SK-N-SH (cell line): ENCODE data around the gene RBM19.

Source experiments
- EZH2phosphoT487 ChIP-seq: fragments of 200-600 bp; sonication (generic); IDR thresholded peaks from 2 replicates; pipeline ENCODE4 v1.6.1; 2017; ENCODE audit warnings: low read depth, mixed run types, mild to moderate bottlenecking, antibody characterized with exemption, moderate library complexity, borderline replicate concordance
- GABPA ChIP-seq: IDR thresholded peaks from 2 replicates; pipeline ENCODE4 v1.4.0; 2012; ENCODE audit warnings: low read depth, mild to moderate bottlenecking
- JUND ChIP-seq: IDR thresholded peaks from 2 replicates; pipeline ENCODE4 v1.4.0; 2012
- RCOR1 ChIP-seq: fragments of 150-350 bp; IDR thresholded peaks from 2 replicates; pipeline ENCODE4 v1.6.1; 2017; ENCODE audit warnings: antibody characterized with exemption, low read length
- YY1 ChIP-seq: IDR thresholded peaks from 2 replicates; pipeline ENCODE4 v1.4.0; 2012; ENCODE audit warnings: low read depth, mild to moderate bottlenecking
- TF ChIP-seq, protein P1 (sequence below): IDR thresholded peaks from 2 replicates; pipeline ENCODE4 v1.6.1; 2012; ENCODE audit warnings: mild to moderate bottlenecking, low read depth, low read length, moderate library complexity
- TF ChIP-seq, protein P2 (sequence below): fragments of 200-600 bp; sonication (generic); IDR thresholded peaks from 2 replicates; pipeline ENCODE4 v1.6.1; 2017; ENCODE audit warnings: antibody characterized with exemption, mild to moderate bottlenecking, moderate library complexity
- TF ChIP-seq, protein P3 (sequence below): IDR thresholded peaks from 2 replicates; pipeline ENCODE4 v1.4.0; 2012; ENCODE audit warnings: low read depth

DNA sequence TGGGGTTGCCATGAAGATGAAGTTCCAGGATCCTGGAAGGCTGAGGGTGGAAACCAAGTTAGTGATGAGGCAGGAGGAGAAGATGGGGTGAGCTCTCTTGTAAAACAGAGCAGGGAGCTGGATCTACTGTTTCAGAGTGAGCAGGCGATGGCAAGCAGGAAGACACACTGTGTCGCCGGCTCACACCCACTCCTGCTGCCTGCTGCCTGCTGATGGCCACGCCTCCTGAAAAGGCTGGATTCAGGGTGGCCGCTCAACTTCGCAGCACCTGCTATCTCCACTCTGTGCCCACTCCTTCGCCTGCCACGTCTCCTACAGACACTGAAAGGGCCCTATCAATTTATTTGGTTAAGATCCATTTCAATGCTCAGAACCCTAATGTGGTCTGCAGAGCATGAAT lies 96.1 kb downstream of the RBM19 start:
- TF ChIP-seq, protein P1, sequence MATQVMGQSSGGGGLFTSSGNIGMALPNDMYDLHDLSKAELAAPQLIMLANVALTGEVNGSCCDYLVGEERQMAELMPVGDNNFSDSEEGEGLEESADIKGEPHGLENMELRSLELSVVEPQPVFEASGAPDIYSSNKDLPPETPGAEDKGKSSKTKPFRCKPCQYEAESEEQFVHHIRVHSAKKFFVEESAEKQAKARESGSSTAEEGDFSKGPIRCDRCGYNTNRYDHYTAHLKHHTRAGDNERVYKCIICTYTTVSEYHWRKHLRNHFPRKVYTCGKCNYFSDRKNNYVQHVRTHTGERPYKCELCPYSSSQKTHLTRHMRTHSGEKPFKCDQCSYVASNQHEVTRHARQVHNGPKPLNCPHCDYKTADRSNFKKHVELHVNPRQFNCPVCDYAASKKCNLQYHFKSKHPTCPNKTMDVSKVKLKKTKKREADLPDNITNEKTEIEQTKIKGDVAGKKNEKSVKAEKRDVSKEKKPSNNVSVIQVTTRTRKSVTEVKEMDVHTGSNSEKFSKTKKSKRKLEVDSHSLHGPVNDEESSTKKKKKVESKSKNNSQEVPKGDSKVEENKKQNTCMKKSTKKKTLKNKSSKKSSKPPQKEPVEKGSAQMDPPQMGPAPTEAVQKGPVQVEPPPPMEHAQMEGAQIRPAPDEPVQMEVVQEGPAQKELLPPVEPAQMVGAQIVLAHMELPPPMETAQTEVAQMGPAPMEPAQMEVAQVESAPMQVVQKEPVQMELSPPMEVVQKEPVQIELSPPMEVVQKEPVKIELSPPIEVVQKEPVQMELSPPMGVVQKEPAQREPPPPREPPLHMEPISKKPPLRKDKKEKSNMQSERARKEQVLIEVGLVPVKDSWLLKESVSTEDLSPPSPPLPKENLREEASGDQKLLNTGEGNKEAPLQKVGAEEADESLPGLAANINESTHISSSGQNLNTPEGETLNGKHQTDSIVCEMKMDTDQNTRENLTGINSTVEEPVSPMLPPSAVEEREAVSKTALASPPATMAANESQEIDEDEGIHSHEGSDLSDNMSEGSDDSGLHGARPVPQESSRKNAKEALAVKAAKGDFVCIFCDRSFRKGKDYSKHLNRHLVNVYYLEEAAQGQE, result no peak
- TF ChIP-seq YY1, result no peak
- no peak for TF ChIP-seq JUND
- TF ChIP-seq, protein P2, sequence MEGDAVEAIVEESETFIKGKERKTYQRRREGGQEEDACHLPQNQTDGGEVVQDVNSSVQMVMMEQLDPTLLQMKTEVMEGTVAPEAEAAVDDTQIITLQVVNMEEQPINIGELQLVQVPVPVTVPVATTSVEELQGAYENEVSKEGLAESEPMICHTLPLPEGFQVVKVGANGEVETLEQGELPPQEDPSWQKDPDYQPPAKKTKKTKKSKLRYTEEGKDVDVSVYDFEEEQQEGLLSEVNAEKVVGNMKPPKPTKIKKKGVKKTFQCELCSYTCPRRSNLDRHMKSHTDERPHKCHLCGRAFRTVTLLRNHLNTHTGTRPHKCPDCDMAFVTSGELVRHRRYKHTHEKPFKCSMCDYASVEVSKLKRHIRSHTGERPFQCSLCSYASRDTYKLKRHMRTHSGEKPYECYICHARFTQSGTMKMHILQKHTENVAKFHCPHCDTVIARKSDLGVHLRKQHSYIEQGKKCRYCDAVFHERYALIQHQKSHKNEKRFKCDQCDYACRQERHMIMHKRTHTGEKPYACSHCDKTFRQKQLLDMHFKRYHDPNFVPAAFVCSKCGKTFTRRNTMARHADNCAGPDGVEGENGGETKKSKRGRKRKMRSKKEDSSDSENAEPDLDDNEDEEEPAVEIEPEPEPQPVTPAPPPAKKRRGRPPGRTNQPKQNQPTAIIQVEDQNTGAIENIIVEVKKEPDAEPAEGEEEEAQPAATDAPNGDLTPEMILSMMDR, result no peak
- no peak for TF ChIP-seq EZH2phosphoT487
- TF ChIP-seq, protein P3, sequence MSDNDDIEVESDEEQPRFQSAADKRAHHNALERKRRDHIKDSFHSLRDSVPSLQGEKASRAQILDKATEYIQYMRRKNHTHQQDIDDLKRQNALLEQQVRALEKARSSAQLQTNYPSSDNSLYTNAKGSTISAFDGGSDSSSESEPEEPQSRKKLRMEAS, result no peak
- no peak for TF ChIP-seq RCOR1
- TF ChIP-seq GABPA, result no peak
